ENCODE measurements around the gene CBLN3.

GRCh38 chr14:24473211-24473610, 43.7 kb upstream of the CBLN3 start:
- TF ChIP-seq POLR2AphosphoS5 (IDR thresholded peaks at IDR 0.05; ENCODE audit: borderline replicate concordance, low read depth, low read length): no peak
- TF ChIP-seq EZH2 (IDR thresholded peaks at IDR 0.05): no peak

Measured in SK-N-MC (cell line).